Motor neuron (in vitro differentiated cells): ENCODE data around the gene RCOR1. TPM values are rescaled to one million over a fixed set of nuclear protein-coding genes. Genes with fewer than 3 reads are reported as not detected.

ENCODE experiments used
- ATAC-seq, 8 experiments: fragments of 200-7000 bp; cut with Tn5 transposase; replicated peaks in 6 of 8; 2 replicates each; pipeline ENCODE4 v1.8.0; 2021; ENCODE audit warnings: mild to moderate bottlenecking in 8 of 8, moderate library complexity in 8 of 8
- H3K27ac ChIP-seq, 2 donors: fragments of 250-450 bp; sonication (Bioruptor Pico); 2 replicates each; pipeline ENCODE4 v1.9.0; 2021; ENCODE audit warnings: antibody characterized with exemption in 2 of 2, mild to moderate bottlenecking in 2 of 2, moderate library complexity in 1 of 2
- H3K4me1 ChIP-seq, 2 donors: fragments of 250-450 bp; sonication (Bioruptor Pico); replicated peaks in 1 of 2; 2 replicates each; pipeline ENCODE4 v1.6.1; 2021; ENCODE audit warnings: antibody characterized with exemption in 2 of 2, mild to moderate bottlenecking in 2 of 2, moderate library complexity in 1 of 2
- H3K4me3 ChIP-seq, 5 donors: fragments of 250-450 bp; sonication (Bioruptor Pico); 2 replicates each; pipeline ENCODE4 v1.9.0; 2021; ENCODE audit warnings: antibody characterized with exemption in 5 of 5, mild to moderate bottlenecking in 5 of 5, moderate library complexity in 4 of 5
- WGBS, 10 experiments: fragments of 450-650 bp; shearing (Covaris generic); methylation state at CpG; one replicate each; pipeline ENCODE4 v1.0.0; 2022; 5-methylcytosine and 5-hydroxymethylcytosine counted together
- in situ Hi-C, 9 experiments: fragments of 400-800 bp; cut with MboI; loops; one replicate each; pipeline ENCODE4 v1.15.0; 2021; ENCODE audit warnings: low sequenced_read_pairs in 9 of 9, low pct_unique_long_range_greater_than_20kb in 2 of 9; ENCODE audit not compliant: unreplicated experiment in 9 of 9
- total RNA-seq, 8 experiments: library from RNA; unstranded; fragments of 300-600 nt; gene quantifications; 2 replicates each; pipeline versions ENCODE4 v1.2.3 to v1.2.4, GENCODE V29; 2022

Gene RCOR1
- total RNA-seq, 8 experiments from 2014 or later: 8.2 to 66.2 (median 11.0) TPM

- in situ Hi-C loops: no loop called here
- WGBS, 10 experiments: 50 to 100% (median 95%) methylated on average over 1 to 2 of the region's 2 CpGs; no CpG with 5 or more reads in 1 of the 10 experiments
Observed at GRCh38 chr14:102699416-102700110, 107.1 kb downstream of the RCOR1 start.

GRCh38 chr14:102708494-102708893 is 116.0 kb downstream of the RCOR1 start:
- Histone ChIP-seq H3K4me3 (no peak overlapping the region), H3K27ac (no peak overlapping the region), H3K4me1 (no peaks in the 10 kb centered on the region)
- ATAC-seq: no peak
- 82 to 100% (median 95%) methylated on average over 5 to 9 of the region's 9 CpGs; no CpG with 5 or more reads in 1 of the 10 experiments for WGBS, 10 experiments
- in situ Hi-C loops: no loop called here

More at GRCh38 chr14:102699416-102700110, 107.1 kb downstream of the RCOR1 start:
- H3K4me3 ChIP-seq: no peak overlapping the region
- H3K27ac ChIP-seq: no peak overlapping the region
- H3K4me1 ChIP-seq: peaks cover 5 to 7% of the 10 kb centered on the region in 2 donors
- ATAC-seq: no peak

- no peak for ATAC-seq
- in situ Hi-C loops: no loop called here
- 83 to 100% (median 91%) methylated on average over 1 to 6 of the region's 6 CpGs; no CpG with 5 or more reads in 1 of the 10 experiments for WGBS, 10 experiments
- Histone ChIP-seq H3K4me3 (no peak overlapping the region), H3K4me1 (no peaks in the 10 kb centered on the region), H3K27ac (no peak overlapping the region)
Observed at GRCh38 chr14:102711207-102711606, 118.8 kb downstream of the RCOR1 start.

GRCh38 chr14:102711946-102712345 is 119.5 kb downstream of the RCOR1 start:
- 63 to 100% (median 91%) methylated on average over 1 to 3 of the region's 3 CpGs for WGBS, 10 experiments
- Histone ChIP-seq H3K4me1 (no peaks in the 10 kb centered on the region), H3K4me3 (no peak overlapping the region), H3K27ac (no peak overlapping the region)
- in situ Hi-C loops: no loop called here
- no peak for ATAC-seq

GRCh38 chr14:102717276-102717675 is 124.8 kb downstream of the RCOR1 start:
- H3K4me3 ChIP-seq: no peak overlapping the region
- no peak overlapping the region for H3K27ac ChIP-seq
- 75 to 97% (median 95%) methylated on average over 4 of the region's 5 CpGs; no CpG with 5 or more reads in 5 of the 10 experiments for WGBS, 10 experiments
- peaks cover 0 to 3% of the 10 kb centered on the region in 2 donors for H3K4me1 ChIP-seq
- peak in 2 of 8 experiments; percentile 23 to 82 for ATAC-seq
- in situ Hi-C loops: no loop called here

- no peak overlapping the region for H3K27ac ChIP-seq
- 79 to 100% (median 96%) methylated on average over 3 to 4 of the region's 4 CpGs; no CpG with 5 or more reads in 6 of the 10 experiments for WGBS, 10 experiments
- peaks cover 0 to 3% of the 10 kb centered on the region in 2 donors for H3K4me1 ChIP-seq
- in situ Hi-C loops: no loop called here
- H3K4me3 ChIP-seq: no peak overlapping the region
- ATAC-seq: no peak
Observed at GRCh38 chr14:102722646-102723045, 130.2 kb downstream of the RCOR1 start.

- Histone ChIP-seq H3K4me3 (no peak overlapping the region), H3K4me1 (peaks cover 0 to 3% of the 10 kb centered on the region in 2 donors), H3K27ac (no peak overlapping the region)
- in situ Hi-C loops: no loop called here
- no peak for ATAC-seq
- WGBS, 10 experiments: 66 to 100% (median 85%) methylated on average over 2 to 5 of the region's 5 CpGs; no CpG with 5 or more reads in 2 of the 10 experiments
Observed at GRCh38 chr14:102723650-102724049, 131.2 kb downstream of the RCOR1 start.

- 71 to 100% (median 94%) methylated on average over 1 to 12 of the region's 19 CpGs; no CpG with 5 or more reads in 1 of the 10 experiments for WGBS, 10 experiments
- Histone ChIP-seq H3K4me1 (no peaks in the 10 kb centered on the region), H3K27ac (no peak overlapping the region), H3K4me3 (no peak overlapping the region)
- in situ Hi-C loops: no loop called here
- ATAC-seq: no peak
Observed at GRCh38 chr14:102726191-102726949, 133.9 kb downstream of the RCOR1 start.

- 89 to 100% (median 98%) methylated on average over 3 to 9 of the region's 9 CpGs; no CpG with 5 or more reads in 1 of the 10 experiments for WGBS, 10 experiments
- H3K4me3 ChIP-seq: no peak overlapping the region
- H3K27ac ChIP-seq: no peak overlapping the region
- in situ Hi-C loops: no loop called here
- peak in 1 of 8 experiments; percentile 11 for ATAC-seq
- H3K4me1 ChIP-seq: no peaks in the 10 kb centered on the region
Observed at GRCh38 chr14:102727336-102728095, 135.1 kb downstream of the RCOR1 start.

- WGBS, 10 experiments: 60 to 100% (median 91%) methylated on average over 1 to 6 of the region's 6 CpGs; no CpG with 5 or more reads in 2 of the 10 experiments
- Histone ChIP-seq H3K27ac (no peak overlapping the region), H3K4me1 (no peaks in the 10 kb centered on the region), H3K4me3 (no peak overlapping the region)
- ATAC-seq: no peak
- in situ Hi-C loops: no loop called here
Observed at GRCh38 chr14:102728501-102728900, 136.1 kb downstream of the RCOR1 start.

- H3K4me1 ChIP-seq: no peaks in the 10 kb centered on the region
- no peak for ATAC-seq
- H3K4me3 ChIP-seq: no peak overlapping the region
- WGBS, 10 experiments: 75 to 100% (median 83%) methylated on average over 2 to 6 of the region's 6 CpGs; no CpG with 5 or more reads in 3 of the 10 experiments
- in situ Hi-C loops: no loop called here
- no peak overlapping the region for H3K27ac ChIP-seq
Observed at GRCh38 chr14:102729268-102729667, 136.8 kb downstream of the RCOR1 start.

- no peak overlapping the region for H3K4me3 ChIP-seq
- in situ Hi-C loops: no loop called here
- ATAC-seq: no peak
- WGBS, 10 experiments: 73 to 100% (median 97%) methylated on average over 2 to 8 of the region's 8 CpGs
- H3K27ac ChIP-seq: no peak overlapping the region
- H3K4me1 ChIP-seq: no peaks in the 10 kb centered on the region
Observed at GRCh38 chr14:102729825-102730224, 137.4 kb downstream of the RCOR1 start.
